ENCODE results near the gene CADM1. TPM values are rescaled to one million over a fixed set of nuclear protein-coding genes. Genes with fewer than 3 reads are reported as not detected.
A peak's percentile ranks its signal among the peaks of the same experiment; 100 is the strongest.

The CADM1 gene
- total RNA-seq, 1 experiment from 2014 or later: 12.9 TPM

- no peak for TF ChIP-seq EZH2 (IDR thresholded peaks at IDR 0.05; ENCODE audit: borderline replicate concordance, low read depth, low read length, poor library complexity, severe bottlenecking)
- TF ChIP-seq CTCF (conservative IDR thresholded peaks at IDR 0.05; ENCODE audit: low read depth, low read length): no peak
- Histone ChIP-seq H3K36me3 (ENCODE audit: insufficient read depth, low read length, poor library complexity, severe bottlenecking) (no peaks in the 10 kb centered on the region), H3K4me1 (ENCODE audit: insufficient read depth, low read length, poor library complexity, severe bottlenecking) (peaks cover 28% of the 10 kb centered on the region), H3K9me3 (ENCODE audit: low read depth, low read length, poor library complexity, severe bottlenecking) (no peaks in the 10 kb centered on the region), H3K27ac (ENCODE audit: low read depth, low read length, poor library complexity, severe bottlenecking) (no peak overlapping the region), H3K27me3 (replicated peaks; ENCODE audit: insufficient read depth, low read depth, low read length, poor library complexity) (no peaks in the 10 kb centered on the region), H3K4me3 (ENCODE audit: low read depth, low read length, poor library complexity, severe bottlenecking) (no peak overlapping the region)
- ChIA-PET POLR2A (ENCODE audit: low non-redundant PET) (no interaction called here), CTCF (no interaction called here)
- peak; percentile 81 for DNase-seq (ENCODE audit: low spot score)
- BruUV-seq (replicated peaks): no TSS peak
- intact Hi-C loops (cut with micrococcal nuclease; ENCODE audit: unreplicated experiment): loop anchor here (5.0 kb wide), 2 partner anchors 734 to 884 kb away; no protein-coding TSS in a partner anchor
Observed at GRCh38 chr11:115338476-115338875, 165.7 kb downstream of the CADM1 start.

- peak; percentile 51 for DNase-seq (ENCODE audit: low spot score)
- BruUV-seq (replicated peaks): no TSS peak
- ChIA-PET CTCF (interaction anchor here (0.6 to 1.0 kb wide), 3 partner anchors 168 to 1357 kb away, joined by 3 to 10 read pairs (median 3); no protein-coding TSS in a partner anchor), POLR2A (ENCODE audit: low non-redundant PET) (no interaction called here)
- Histone ChIP-seq H3K36me3 (ENCODE audit: insufficient read depth, low read length, poor library complexity, severe bottlenecking) (no peaks in the 10 kb centered on the region), H3K4me3 (ENCODE audit: low read depth, low read length, poor library complexity, severe bottlenecking) (no peak overlapping the region), H3K27me3 (replicated peaks; ENCODE audit: insufficient read depth, low read depth, low read length, poor library complexity) (peaks cover 6% of the 10 kb centered on the region), H3K27ac (ENCODE audit: low read depth, low read length, poor library complexity, severe bottlenecking) (no peak overlapping the region), H3K4me1 (ENCODE audit: insufficient read depth, low read length, poor library complexity, severe bottlenecking) (peaks cover 28% of the 10 kb centered on the region), H3K9me3 (ENCODE audit: low read depth, low read length, poor library complexity, severe bottlenecking) (no peaks in the 10 kb centered on the region)
- TF ChIP-seq CTCF (conservative IDR thresholded peaks at IDR 0.05; ENCODE audit: low read depth, low read length): peak; percentile 85
- TF ChIP-seq EZH2 (IDR thresholded peaks at IDR 0.05; ENCODE audit: borderline replicate concordance, low read depth, low read length, poor library complexity, severe bottlenecking): no peak
- intact Hi-C loops (cut with micrococcal nuclease; ENCODE audit: unreplicated experiment): loop anchor here (1.0 to 5.0 kb wide), 4 partner anchors 169 to 1357 kb away; partner anchors contain the start of gene CADM1
Observed at GRCh38 chr11:115334932-115335788, 169.1 kb downstream of the CADM1 start.

- no TSS peak for BruUV-seq (replicated peaks)
- ChIA-PET CTCF (no interaction called here), POLR2A (ENCODE audit: low non-redundant PET) (no interaction called here)
- H3K27ac ChIP-seq (ENCODE audit: low read depth, low read length, poor library complexity, severe bottlenecking): no peak overlapping the region
- no peaks in the 10 kb centered on the region for H3K9me3 ChIP-seq (ENCODE audit: low read depth, low read length, poor library complexity, severe bottlenecking)
- peaks cover 28% of the 10 kb centered on the region for H3K4me1 ChIP-seq (ENCODE audit: insufficient read depth, low read length, poor library complexity, severe bottlenecking)
- no peak for DNase-seq (ENCODE audit: low spot score)
- no peaks in the 10 kb centered on the region for H3K36me3 ChIP-seq (ENCODE audit: insufficient read depth, low read length, poor library complexity, severe bottlenecking)
- intact Hi-C loops (cut with micrococcal nuclease; ENCODE audit: unreplicated experiment): loop anchor here (5.0 kb wide), 1 partner anchor 1358 kb away; no protein-coding TSS in a partner anchor
- H3K27me3 ChIP-seq (replicated peaks; ENCODE audit: insufficient read depth, low read depth, low read length, poor library complexity): peaks cover 6% of the 10 kb centered on the region
- H3K4me3 ChIP-seq (ENCODE audit: low read depth, low read length, poor library complexity, severe bottlenecking): no peak overlapping the region
- TF ChIP-seq CTCF (conservative IDR thresholded peaks at IDR 0.05; ENCODE audit: low read depth, low read length): no peak
- TF ChIP-seq EZH2 (IDR thresholded peaks at IDR 0.05; ENCODE audit: borderline replicate concordance, low read depth, low read length, poor library complexity, severe bottlenecking): no peak
Observed at GRCh38 chr11:115333949-115334348, 170.3 kb downstream of the CADM1 start.
